ENCODE measurements around the gene SGO2.
"Not testable (repeated sequence)": the region's sequence is repeated elsewhere in the genome, so short reads cannot be mapped to it uniquely, and the experiment has no call there.

SGO2 gene

GRCh38 chr2:200515155-200515554 is 10.9 kb upstream of the SGO2 start:
- no peak for DNase-seq (ENCODE audit: low read depth)

- DNase-seq (ENCODE audit: low read depth), result no peak
These were observed 2.8 kb upstream of the SGO2 start for GRCh38 chr2:200523158-200523557.

- no peak for DNase-seq (ENCODE audit: low read depth)
These were observed 2.4 kb upstream of the SGO2 start for GRCh38 chr2:200523604-200524003.

DNA sequence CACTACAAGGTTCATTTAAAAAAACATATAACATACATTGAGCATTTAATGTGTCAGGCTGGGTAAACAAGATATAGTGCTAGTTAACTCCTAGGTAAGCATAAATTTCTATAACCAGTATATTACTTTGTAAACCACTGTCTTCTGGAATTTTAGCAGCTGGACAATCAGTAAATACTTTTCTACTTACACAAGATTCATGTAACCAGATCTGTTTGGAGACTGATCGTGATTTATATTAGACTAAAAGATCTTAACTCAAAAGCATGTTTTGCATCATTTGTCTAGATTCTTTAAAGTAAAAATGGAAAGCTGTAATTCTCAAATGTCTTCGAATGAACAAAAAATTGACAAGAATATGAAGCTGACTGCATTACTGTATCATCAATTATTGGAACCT is 941 bp upstream of the SGO2 start:
- no peak for DNase-seq (ENCODE audit: low read depth)

DNA sequence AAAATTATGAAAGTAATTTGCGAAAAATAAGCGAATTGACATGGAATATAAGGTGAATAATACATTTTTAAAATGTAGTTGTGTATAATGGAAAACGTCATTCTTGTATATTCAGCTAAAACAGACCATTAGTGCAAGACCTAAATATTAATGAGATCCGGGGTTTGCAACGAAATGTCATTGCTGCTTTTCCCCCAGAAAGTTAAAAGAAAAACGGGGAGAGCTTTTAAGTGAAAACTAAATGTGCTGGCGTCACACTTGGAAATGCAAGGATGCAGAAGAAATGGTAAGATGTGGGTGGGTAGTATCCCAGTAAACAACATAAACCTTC is 491 bp upstream of the SGO2 start:
- DNase-seq (ENCODE audit: low read depth), result no peak

GRCh38 chr2:200528228-200528627 is 2.2 kb downstream of the SGO2 start:
- no peak for DNase-seq (ENCODE audit: low read depth)

DNA sequence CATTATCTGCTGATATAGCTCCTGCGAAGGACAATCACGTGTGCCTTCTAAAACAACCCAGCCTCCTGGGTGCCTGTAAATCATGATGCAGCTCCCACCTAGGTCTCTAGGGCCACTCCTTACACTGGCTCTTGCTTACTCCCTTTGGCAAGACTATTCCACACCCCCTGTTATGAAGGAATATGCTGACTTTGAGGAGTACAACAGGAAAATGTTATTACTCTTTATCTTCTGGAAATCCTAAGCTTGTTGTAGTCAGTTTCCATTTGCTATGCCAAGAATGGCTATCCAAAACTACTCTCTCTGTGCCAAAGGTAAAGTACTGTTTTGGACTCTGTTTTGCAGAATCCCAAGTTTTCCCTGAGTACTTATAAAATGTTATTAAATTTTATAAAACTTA is 7.7 kb downstream of the SGO2 start:
- no peak for DNase-seq (ENCODE audit: low read depth)

DNA sequence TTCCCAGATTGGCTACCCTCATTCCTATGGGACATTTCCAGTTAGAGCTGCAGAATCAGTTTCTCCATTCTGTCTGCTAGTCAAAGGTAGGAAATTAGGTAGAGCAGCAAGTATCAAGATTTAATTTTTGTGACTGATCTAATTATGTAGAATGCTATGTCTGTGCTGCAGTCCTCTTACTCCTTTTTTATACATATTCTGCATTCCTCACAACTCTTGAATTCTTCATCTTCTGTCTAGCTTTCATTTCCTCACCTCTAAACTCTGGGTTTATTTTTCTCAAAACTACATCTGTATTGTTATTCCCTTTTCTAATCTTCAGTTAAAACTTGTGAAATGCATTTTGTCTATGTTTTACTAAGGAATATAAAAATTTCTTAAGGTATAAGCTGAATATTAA is 8.6 kb downstream of the SGO2 start:
- DNase-seq (ENCODE audit: low read depth), result no peak

DNA sequence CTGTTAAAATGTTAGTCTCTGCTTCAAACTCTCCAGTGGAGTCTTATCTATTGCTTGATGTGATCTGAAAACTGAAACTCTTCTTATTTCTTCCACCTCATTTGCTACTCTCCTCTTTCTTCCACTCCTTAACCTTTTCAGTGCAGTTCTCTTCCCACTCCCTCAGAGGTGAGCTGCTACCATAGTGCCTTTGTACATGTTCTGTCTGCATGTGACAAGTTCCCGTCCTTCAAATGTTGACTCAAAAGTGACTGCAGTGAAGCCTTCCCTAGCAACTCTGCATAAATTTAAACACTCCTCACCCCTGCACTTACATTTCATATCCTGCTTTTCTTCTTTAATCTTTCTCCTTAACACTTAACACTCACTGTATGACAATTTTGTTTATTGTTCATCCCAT is 12.1 kb downstream of the SGO2 start:
- DNase-seq (ENCODE audit: low read depth), result no peak

DNA sequence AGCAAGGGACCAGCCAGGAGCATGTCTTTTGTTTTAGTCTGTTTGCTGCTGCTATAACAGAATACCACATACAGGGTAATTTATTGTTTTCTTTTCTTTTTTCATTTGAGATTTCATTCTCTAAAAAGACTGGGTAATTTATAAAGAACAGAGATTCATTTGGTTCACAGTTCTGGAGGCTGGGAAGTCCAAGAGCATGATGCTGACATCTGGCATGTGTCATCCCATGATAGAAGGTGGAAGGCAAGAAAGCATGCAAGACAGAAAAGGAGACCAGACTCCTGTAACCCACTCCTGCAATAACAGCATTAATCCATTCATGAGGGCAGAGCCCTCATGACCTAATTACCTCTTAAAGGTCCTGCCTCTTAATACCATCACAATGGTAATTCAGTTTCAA is 14.8 kb downstream of the SGO2 start:
- no peak for DNase-seq (ENCODE audit: low read depth)

- DNase-seq (ENCODE audit: low read depth), result not testable (repeated sequence)
These were observed 40.6 kb downstream of the SGO2 start for GRCh38 chr2:200566596-200566995.

- DNase-seq (ENCODE audit: low read depth), result no peak
These were observed 41.9 kb downstream of the SGO2 start for GRCh38 chr2:200567932-200568331.

- no peak for DNase-seq (ENCODE audit: low read depth)
These were observed 50.0 kb downstream of the SGO2 start for GRCh38 chr2:200575957-200576356.

- no peak for DNase-seq (ENCODE audit: low read depth)
These were observed 51.0 kb downstream of the SGO2 start for GRCh38 chr2:200577027-200577426.

- DNase-seq (ENCODE audit: low read depth), result no peak
These were observed 52.8 kb downstream of the SGO2 start for GRCh38 chr2:200578778-200579177.

GRCh38 chr2:200584639-200585038 is 58.6 kb downstream of the SGO2 start:
- no peak for DNase-seq (ENCODE audit: low read depth)

- no peak for DNase-seq (ENCODE audit: low read depth)
These were observed 59.3 kb downstream of the SGO2 start for GRCh38 chr2:200585340-200585729.

DNA sequence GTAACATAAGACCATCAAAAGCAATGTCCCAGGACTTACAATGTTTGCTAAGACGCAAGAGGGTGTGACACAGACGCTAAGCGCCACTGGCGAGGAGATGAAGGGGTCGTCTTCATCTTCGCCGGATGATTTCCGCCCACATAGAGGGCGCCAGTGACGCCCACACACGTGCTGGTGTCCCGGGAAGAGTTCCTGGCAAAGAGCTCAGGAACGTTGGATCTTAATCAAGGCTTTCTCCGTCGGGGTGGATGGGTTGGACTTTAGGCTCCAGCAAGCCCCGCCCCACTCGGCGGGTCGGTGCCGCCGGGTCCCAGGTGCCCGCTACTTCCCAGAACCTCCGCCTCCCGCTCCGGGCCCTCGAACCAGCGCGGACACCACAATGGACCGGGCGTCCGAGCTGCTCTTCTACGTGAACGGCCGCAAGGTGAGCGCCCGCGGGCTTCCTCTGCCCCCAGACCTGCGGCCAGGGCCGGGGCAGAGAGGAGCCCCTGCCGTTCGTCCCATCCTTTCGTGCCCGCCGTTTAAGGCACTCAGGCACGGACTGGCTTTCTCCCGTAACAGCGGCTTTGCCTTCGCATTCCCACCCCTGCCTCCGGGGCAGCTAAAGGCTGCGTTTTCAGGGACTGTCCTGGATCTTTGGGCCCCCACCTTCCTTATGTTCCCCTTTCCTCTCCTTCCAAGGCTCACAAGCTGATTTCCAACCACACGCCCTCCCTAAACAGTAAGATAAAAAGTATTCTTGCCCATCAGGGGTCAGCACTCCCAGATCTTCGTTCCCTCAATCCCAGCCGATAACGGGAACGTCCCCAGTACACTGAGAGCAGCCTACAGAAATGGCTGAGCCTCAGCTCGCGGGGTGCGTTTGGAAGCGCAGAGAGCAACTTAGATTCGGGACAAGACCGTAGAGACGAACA is 60.0 kb downstream of the SGO2 start, which contains the start of gene AOX1:
TSS of gene AOX1 (plus strand) at position 285 of the 914 bp plus-strand sequence. CDS start at position 380, 95 bp downstream.
- DNase-seq (ENCODE audit: low read depth), result no peak

DNA sequence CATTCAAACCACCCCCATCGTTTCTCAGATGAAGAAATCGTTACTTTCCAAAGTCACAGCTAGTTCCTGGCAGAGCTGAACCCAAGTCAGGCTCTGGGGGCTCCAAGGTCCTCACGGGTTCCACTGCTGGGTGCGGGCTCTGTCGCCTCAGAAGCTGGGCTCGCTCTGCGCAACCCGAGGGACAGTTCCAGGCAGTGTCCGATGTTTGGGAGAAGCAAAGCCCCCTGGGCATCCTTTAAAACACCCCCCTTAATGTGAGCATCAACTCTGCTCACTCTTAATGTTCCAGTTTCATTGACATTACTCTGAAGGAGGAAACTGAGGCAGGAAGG is 60.6 kb downstream of the SGO2 start:
- no peak for DNase-seq (ENCODE audit: low read depth)

DNA sequence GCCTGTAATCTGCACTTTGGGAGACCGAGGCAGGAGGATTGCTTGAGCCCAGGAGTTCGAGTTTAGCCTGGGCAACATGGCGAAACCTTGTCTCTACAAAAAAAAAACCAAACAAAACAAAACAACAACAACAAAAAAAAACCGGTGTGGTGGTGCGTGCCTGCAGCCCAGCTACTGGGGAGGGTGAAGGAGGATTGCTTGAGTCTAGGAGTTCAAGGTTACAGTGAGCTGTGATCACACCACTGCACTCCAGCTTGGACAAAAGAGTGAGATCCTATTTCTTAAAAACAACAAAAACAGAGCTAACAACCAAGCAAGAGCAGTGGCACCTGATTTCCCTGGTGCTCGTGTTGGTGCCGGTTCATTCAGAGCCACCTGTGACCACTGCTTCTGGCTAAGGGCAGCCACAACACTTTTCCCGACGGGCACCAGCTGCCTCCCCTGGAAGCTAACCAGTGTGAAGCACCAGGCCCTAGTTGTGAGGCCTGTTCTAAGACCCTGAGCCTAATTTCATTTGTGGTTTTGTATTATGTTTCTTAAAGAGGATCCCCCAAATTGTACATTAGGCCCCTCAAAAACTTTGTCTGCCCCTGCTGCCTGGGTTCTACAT is 61.1 kb downstream of the SGO2 start:
- DNase-seq (ENCODE audit: low read depth), result no peak

DNA sequence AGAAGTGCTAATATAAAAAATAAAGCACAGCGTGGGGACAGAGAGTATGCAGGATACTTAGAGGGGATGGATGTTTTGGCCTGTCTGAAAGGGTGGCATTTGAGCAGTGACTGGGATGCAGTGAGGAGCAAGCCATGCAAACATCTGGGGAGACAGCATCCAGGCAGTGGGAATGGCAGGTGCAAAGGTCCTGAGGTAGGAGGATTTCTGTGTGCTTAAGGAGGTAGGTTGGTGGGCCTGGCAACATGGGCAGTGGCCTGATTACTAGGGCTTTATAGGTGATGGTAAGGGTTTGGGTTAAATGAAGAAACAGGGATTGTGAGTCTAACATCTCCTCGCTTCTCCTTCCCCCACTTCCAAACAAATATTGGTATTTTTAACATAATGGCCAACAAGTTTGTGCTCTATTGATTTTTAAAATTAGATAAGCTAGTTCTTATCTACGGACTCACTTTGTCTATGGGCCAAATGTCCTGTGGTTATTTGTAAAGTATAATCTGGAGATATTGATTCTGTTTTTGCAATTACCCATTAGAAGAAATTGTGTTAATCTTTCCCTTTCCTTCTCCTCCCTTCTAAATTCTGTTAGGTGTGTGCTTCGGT is 62.2 kb downstream of the SGO2 start:
- no peak for DNase-seq (ENCODE audit: low read depth)

- DNase-seq (ENCODE audit: low read depth), result no peak
These were observed 64.1 kb downstream of the SGO2 start for GRCh38 chr2:200590090-200590489.

DNA sequence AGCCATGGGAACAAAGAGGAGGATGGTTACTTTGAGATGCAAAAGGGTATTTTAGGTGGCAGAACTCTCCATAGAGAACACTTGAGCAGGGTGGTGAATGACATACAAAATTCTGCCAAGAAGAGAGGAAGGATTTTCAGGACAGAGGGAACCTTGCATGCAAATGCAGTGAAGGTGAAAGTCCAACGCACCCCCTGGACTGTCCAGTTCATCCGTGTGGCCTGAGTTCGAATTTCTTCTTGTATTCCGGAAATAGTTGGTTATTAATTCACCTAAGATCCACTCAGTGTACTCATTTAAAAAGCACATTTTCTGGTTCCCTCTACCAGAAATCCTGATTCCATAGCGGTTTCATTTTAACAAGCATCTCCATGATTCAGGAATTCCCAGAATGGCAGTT is 65.3 kb downstream of the SGO2 start:
- no peak for DNase-seq (ENCODE audit: low read depth)
